ENCODE results near the gene NOXA1.

Gene NOXA1

DNA sequence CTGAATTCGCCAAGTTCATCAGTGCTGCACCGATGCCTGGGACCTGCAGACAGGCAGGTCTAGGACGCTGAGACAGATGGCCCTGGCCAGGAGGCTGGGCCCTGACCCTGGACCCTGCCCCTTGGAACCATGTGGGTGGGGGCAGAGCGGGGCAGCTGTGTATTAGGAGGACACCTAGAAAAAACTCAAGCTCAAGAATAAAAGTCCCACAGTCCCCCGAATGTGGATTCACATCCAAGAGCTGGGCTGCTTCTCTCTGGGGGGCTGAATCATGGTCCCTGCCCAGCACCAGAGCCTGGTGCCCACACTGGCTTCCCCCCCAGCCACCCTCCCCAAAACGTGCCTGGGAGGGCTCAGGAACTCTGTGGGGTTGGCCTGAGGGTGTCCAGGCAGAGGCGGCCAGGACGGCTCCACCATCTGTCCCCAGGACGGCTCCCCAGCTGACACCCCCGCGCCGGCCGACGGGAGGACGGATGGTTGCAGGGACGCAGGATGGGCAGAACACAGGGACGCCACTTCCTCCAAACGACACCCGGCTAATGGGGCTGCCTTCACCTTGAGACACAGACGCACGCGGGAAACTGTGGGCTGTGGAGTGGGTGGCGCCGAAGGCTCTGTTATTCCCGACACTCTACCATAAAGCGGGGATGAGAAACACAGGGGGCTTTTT, 35.2 kb upstream of the NOXA1 start:
- no peak for DNase-seq

- DNase-seq = no peak
These were observed 34.4 kb upstream of the NOXA1 start for GRCh38 chr9:137388589-137389427.

GRCh38 chr9:137389428-137389746, 33.8 kb upstream of the NOXA1 start:
- no peak for DNase-seq

DNA sequence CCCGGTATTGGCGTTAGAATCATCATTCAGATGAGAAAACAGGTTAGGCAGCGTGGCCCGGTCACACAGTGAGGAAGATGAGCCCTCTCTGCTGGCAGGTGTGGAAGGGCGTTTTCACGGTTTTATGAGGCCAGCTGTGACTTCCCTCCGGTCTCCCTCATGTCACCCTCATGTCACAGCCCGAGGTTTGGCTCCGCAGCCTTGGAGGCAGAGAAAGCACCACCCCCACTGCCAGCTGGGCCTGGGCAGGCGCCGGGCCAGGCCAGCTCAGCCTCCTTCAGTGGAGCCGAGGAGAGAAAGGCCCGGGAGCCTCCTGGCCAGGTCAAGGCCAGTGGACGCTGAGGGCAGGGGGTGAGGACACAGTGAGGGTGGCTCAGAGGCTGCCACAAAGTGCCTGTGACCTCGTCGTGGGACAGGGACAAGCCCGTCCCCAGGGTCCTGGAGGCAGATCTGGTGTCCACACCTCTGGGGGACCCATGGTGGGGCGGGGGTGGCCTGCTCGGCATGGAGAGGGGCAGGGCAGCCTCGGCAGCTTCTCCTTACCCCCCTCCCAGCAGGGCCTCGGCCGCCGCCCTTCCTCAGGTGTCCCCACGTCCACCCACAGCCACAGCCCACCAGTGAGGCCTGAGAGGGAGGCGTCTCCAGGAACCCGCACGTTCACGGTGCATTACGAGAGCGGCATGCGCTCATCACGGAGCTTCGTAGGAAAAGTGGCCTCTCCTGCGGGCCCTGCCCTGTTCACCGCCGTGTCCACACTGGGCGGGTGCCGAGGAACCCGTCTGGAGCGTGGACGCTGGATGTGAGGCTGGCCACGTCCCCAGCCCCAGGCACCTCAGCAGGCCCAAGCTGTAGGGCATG, 32.4 kb upstream of the NOXA1 start:
- DNase-seq = no peak

GRCh38 chr9:137391411-137391754, 31.8 kb upstream of the NOXA1 start:
- no peak for DNase-seq

- DNase-seq = no peak
These were observed 30.8 kb upstream of the NOXA1 start for GRCh38 chr9:137392232-137393007.

GRCh38 chr9:137393176-137394150, 29.7 kb upstream of the NOXA1 start:
- no peak for DNase-seq

GRCh38 chr9:137394866-137395665, 28.1 kb upstream of the NOXA1 start:
- no peak for DNase-seq

DNA sequence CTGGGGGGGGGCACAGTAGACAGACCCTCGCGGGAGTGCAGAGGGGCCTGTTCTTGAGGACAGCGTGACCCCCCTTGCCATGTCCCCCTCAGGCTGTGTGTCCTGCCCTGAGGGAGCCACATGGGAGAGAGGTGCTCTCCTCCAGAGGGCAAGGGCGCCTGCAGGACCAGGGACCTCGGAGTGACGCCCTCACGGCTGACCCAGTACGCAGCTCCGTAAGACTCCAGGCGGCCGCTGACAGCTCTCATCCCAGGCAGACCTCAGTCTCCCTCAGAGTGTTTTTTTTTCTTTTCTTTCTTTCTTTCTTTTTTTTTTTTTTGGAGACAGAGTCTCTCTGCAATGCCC, 27.6 kb upstream of the NOXA1 start:
- no peak for DNase-seq

DNA sequence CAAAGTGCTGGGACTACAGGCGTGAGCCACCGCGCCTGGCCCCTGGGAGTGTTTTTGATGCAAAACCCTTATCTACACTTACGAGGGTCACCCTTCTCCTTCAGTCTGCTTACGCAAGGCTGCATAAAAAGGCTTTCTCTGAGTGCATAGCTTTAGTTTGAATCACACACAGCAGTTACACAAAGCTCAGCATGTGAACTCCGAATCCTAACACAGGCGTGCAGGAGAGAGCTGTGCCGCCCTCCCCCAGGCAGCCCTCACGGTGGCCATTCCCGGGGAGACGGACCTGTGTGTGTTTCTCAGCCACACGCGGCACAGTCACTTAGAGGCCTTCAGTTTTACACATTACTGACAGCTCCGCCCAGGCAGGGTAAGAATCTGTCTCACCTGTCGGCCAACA, 27.0 kb upstream of the NOXA1 start:
- no peak for DNase-seq

GRCh38 chr9:137396634-137397367, 26.4 kb upstream of the NOXA1 start:
- no peak for DNase-seq

DNA sequence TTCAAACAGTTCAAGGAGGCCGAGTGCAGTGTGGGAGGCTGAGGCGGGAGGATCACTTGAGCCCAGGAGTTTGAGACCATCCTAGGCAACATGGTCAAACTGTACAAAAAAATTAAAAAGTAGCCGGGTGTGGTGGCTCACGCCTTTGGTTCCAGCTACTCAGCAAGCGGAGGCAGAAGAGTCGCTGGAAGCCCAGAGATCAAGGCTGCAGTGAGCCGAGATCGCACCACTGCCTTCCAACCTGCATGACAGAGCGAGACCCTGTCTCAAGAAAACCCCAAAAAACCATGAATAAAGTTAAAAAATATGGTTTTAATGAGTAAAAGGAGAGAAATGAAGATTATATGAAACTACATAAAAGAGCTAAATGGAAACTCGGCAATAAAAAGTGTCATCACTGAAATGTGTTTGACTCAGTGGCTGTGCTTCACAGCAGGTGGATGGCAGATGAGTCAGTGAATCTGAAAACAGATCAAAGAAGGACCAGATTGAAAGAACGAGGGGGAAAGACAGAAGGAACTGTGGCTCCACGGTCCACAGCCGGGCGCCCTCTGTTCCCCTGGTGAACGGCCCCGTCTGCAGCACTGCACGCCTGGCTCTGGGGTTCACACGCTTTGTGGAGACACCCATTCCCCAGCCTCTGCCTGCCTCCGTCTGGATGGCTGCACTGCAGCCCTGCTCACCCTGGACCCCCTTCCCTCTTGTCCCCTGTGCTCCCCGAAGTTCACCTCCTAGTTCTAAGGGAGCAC, 25.3 kb upstream of the NOXA1 start:
- DNase-seq = no peak

DNA sequence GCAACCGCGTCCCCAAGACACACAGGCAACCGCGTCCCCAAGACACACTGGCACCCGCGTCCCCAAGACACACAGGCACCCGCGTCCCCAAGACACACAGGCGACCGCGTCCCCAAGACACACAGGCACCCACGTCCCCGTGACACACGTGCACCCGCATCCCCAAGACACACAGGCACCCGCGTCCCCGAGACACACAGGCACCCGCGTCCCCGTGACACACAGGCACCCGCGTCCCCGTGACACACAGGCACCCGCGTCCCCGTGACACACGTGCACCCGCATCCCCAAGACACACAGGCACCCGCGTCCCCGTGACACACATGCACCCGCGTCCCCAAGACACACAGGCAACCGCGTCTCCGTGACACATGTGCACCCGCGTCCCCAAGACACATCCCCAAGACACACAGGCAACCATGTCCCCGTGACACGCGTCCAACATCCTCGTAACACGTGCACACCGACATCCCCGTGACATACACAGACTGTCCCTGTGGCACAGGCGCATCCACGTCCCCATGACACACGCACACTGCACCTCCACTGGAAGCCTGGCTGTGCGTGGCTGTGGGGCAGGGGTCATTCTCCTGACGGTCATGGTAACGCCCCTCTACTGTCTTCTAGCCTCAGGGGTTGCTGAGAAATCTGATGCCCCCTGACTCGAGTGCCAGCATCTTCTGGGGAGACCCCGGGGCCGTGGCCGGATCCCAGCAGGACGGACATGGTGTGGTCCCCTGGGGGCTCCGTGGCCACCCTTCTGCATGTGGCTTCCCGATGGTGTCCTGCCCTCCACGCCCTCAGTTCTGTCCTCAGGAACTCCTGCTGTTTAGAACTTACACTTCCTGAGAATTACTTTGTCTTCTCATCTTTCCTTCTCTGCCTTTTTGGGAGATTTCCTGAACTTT, 24.4 kb upstream of the NOXA1 start:
- DNase-seq = no peak

- DNase-seq = no peak
These were observed 20.4 kb upstream of the NOXA1 start for GRCh38 chr9:137402746-137403145.

GRCh38 chr9:137403269-137403668, 19.9 kb upstream of the NOXA1 start:
- DNase-seq = no peak

DNA sequence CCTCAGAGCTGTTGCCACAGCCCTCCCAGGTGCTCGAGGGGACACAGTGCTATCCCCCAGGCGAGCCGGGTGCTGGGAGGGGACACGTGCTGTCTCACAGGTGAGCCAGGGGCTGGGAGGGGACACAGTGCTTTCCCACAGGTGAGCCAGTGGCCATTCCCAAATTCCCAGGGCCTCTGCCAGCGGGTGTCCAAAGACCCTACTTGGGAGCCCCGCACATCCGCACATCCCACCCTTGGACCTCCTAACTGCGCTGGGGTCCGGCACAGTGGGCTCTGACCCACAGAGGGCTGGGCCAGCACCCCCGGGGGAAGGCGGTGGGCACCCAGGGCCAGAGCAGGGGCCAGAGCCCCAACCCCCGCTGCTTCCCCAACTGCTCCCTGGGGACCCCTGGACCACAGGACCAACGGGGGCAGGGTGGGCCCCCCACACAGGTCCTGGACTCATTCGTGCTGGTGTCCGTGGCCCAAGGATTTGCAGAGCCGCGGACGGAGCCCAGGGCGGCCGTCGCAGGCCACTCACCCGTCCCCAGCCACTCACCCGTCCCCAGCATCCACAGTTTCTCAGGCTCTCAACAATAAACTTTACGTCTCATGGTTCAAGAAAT, 18.1 kb upstream of the NOXA1 start:
- DNase-seq = no peak

DNA sequence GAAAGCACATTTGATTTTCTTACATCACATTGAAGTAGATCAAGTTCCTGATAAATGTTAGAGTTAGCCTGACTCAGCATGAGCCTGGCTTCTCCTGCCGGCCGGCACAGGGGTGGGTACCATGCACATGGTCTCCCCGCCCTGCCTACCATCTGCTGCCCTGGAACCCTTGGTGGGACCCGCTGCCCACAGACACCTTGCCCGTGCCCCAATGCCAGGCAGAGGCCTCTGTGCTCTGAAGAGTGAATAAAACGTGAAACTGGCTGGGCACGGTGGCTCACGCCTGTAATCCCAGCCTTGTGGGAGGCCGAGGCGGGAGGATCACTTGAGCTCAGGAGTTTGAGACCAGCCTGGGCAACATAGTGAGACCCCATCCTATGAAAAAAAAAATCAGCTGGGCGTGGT, 17.5 kb upstream of the NOXA1 start:
- no peak for DNase-seq

Measured in activated CD4-positive, alpha-beta T cell treated with anti-CD3 and anti-CD28 coated beads for 4 hours (primary cell).